ENCODE measurements around the gene LRRC36. TPM values are rescaled to one million over a fixed set of nuclear protein-coding genes. Genes with fewer than 3 reads are reported as not detected.

Gene LRRC36
- total RNA-seq, 2 donors from 2014 or later = 1.6 to 7.0 TPM

DNA sequence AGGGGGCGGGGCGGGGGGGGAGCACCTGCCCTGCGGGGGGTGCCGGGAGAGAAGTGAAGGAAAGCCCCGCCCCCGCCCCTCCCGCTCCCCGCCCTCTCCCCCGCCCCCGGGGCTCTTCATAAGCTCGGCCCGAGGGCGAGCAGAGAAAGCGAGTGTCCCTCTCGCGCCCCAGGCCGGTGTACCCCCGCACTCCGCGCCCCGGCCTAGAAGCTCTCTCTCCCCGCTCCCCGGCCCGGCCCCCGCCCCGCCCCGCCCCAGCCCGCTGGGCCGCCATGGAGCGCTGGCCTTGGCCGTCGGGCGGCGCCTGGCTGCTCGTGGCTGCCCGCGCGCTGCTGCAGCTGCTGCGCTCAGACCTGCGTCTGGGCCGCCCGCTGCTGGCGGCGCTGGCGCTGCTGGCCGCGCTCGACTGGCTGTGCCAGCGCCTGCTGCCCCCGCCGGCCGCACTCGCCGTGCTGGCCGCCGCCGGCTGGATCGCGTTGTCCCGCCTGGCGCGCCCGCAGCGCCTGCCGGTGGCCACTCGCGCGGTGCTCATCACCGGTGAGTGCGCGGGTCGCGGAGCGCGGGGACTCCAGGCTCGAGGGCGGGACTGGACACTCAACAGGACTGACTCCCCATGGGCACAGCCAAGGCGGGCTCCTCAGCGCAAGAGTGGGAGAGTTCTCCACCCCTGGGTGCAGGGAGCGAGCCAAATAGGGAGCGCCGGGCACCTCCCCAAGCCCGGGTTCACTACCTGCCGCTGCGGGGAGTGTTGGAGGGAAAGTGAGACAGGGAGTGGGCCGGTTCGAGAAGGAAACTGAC, 104.6 kb downstream of the LRRC36 start, which contains the start of gene HSD11B2:
TSS of gene HSD11B2 (plus strand) at position 145 of the 798 bp plus-strand sequence. CDS start at position 273, 128 bp downstream.
- ATAC-seq (peak; percentile 82), DNase-seq (peak; percentile 75 to 83 (median 81))
- intact Hi-C loops (cut with DNase I) = no loop called here
- TF ChIP-seq POLR2A (IDR thresholded peaks at IDR 0.05) = peak; percentile 9 to 30 (median 19)
- TF ChIP-seq, protein P1, sequence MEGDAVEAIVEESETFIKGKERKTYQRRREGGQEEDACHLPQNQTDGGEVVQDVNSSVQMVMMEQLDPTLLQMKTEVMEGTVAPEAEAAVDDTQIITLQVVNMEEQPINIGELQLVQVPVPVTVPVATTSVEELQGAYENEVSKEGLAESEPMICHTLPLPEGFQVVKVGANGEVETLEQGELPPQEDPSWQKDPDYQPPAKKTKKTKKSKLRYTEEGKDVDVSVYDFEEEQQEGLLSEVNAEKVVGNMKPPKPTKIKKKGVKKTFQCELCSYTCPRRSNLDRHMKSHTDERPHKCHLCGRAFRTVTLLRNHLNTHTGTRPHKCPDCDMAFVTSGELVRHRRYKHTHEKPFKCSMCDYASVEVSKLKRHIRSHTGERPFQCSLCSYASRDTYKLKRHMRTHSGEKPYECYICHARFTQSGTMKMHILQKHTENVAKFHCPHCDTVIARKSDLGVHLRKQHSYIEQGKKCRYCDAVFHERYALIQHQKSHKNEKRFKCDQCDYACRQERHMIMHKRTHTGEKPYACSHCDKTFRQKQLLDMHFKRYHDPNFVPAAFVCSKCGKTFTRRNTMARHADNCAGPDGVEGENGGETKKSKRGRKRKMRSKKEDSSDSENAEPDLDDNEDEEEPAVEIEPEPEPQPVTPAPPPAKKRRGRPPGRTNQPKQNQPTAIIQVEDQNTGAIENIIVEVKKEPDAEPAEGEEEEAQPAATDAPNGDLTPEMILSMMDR (IDR thresholded peaks at IDR 0.05) = peak in 4 of 7 experiments; percentile 16 to 58 (median 34)
- no peaks in the 10 kb centered on the region for H3K27me3 ChIP-seq
- H3K27ac ChIP-seq = peak within 1 kb of the TSS; percentile 68 to 90 (median 88)
- 0 to 1% methylated on average over 1 to 84 of the region's 87 CpGs for WGBS, 2 donors
- H3K4me1 ChIP-seq = peaks cover 35% of the 10 kb centered on the region
- no peaks in the 10 kb centered on the region for H3K36me3 ChIP-seq (replicated peaks in 1 of 2; ENCODE audit: insufficient read depth in 1 of 2, low read depth in 2 of 2)
- no peaks in the 10 kb centered on the region for H3K9me3 ChIP-seq
- H3K4me3 ChIP-seq = peak within 1 kb of the TSS; percentile 1 to 11

DNA sequence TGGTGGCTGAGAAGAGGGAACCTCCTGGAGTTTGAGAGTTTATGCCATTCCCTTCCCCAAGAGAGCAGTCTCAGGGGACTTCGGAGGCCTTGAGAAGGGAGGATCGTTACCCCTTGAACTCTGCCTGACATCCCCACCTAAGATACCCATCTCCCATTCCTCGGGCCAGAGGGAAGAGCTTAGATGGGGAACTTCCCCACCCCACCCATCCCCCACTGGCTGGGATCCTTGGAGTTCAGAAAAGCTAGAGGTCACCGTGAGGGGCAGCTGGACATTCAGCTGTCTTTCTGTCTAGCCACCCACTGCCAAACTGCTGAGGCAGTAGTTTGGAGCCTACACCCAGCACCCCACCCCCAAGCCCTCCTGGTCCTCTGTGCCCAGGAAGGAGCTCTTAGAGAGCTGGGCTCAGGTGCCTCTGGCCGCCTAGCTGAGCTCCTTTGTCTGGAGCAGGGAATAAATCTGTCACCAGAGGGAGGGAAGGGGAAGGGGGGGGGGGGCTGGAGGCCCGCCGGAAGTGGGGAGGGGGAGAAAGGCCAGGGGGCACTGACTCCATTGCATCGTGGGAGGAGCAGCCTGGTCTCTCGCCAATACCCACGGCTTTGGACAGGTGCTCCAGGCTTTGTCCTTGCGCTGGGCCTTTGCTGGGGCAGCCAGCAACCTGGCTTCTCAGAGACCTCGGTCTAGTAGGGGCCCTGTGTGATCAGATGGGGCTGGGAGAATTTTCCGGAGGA, 105.3 kb downstream of the LRRC36 start:
- no peak for ATAC-seq
- WGBS, 2 donors = 38 to 41% methylated on average over 10 to 11 of the region's 13 CpGs
- peaks cover 35% of the 10 kb centered on the region for H3K4me1 ChIP-seq
- H3K4me3 ChIP-seq = peak overlapping the region in 1 of 2 donors; percentile 11
- TF ChIP-seq, protein P1 (IDR thresholded peaks at IDR 0.05) = no peak
- no peak for TF ChIP-seq POLR2A (IDR thresholded peaks at IDR 0.05)
- no peaks in the 10 kb centered on the region for H3K9me3 ChIP-seq
- H3K27ac ChIP-seq = peak overlapping the region; percentile 68 to 90 (median 88)
- intact Hi-C loops (cut with DNase I) = no loop called here
- DNase-seq = no peak
- no peaks in the 10 kb centered on the region for H3K27me3 ChIP-seq
- H3K36me3 ChIP-seq (replicated peaks in 1 of 2; ENCODE audit: insufficient read depth in 1 of 2, low read depth in 2 of 2) = peaks cover 0 to under 1% of the 10 kb centered on the region in 2 donors

DNA sequence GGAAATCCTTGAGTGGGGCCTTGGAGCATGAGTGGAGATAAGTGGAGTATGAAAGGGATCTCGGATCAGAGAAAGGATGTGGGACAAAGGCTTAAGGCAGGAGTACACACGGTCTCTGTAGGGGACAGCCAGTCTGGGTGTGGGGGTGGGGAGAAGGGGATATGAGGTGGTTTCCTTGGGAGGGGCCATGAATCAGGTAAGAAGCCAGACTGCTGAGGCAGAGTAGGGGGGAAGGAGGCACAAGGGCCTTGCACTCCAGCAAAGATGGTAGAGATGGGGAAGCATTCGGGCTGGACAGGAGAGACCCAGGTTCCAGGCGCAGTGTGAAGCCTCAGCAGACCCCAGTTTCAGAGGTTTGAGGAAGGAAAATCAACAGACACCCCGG, 105.9 kb downstream of the LRRC36 start:
- TF ChIP-seq, protein P1 (IDR thresholded peaks at IDR 0.05) = no peak
- TF ChIP-seq POLR2A (IDR thresholded peaks at IDR 0.05) = no peak
- Histone ChIP-seq H3K9me3 (no peaks in the 10 kb centered on the region), H3K27ac (no peak overlapping the region), H3K27me3 (no peaks in the 10 kb centered on the region), H3K36me3 (replicated peaks in 1 of 2; ENCODE audit: insufficient read depth in 1 of 2, low read depth in 2 of 2) (peaks cover 0 to 4% of the 10 kb centered on the region in 2 donors), H3K4me1 (peaks cover 35% of the 10 kb centered on the region), H3K4me3 (no peak overlapping the region)
- WGBS, 2 donors = 66 to 84% methylated on average over 4 to 5 of the region's 5 CpGs
- ATAC-seq (no peak), DNase-seq (no peak)
- intact Hi-C loops (cut with DNase I) = no loop called here

DNA sequence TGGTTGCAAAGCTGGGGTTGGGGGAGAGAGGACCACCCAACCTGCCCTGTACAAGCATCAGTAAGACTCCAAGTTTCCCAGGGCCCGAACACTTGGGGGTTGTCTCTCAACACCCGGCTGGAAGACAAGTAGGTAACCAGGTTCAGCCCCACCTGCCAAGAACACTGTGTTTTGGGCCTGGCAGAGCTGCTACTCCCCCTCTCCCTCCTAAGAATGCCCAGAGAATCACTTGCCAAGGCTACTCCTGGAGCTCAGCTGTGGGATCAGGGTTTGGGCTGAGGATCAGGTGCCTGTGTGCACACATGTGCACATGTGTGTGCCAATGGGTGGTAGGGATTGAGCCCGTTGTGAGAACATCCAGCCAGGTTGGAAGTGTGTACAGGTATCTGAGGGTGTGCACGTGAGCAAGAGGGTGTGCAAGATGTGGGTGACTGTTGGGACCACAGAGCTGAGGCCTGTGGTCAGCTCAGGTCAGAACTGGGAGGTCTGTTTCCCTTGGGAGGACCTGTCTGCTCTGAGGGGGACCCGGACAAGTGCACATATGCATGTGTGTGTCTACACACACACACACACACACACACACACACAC, 106.6 kb downstream of the LRRC36 start:
- no peak overlapping the region for H3K27ac ChIP-seq
- no peaks in the 10 kb centered on the region for H3K27me3 ChIP-seq
- H3K36me3 ChIP-seq (replicated peaks in 1 of 2; ENCODE audit: insufficient read depth in 1 of 2, low read depth in 2 of 2) = peaks cover 4 to 5% of the 10 kb centered on the region in 2 donors
- no peaks in the 10 kb centered on the region for H3K9me3 ChIP-seq
- TF ChIP-seq, protein P1 (IDR thresholded peaks at IDR 0.05) = no peak
- no peak for TF ChIP-seq POLR2A (IDR thresholded peaks at IDR 0.05)
- no peak for DNase-seq
- no peak overlapping the region for H3K4me3 ChIP-seq
- WGBS, 2 donors = 17 to 80% methylated on average over 1 to 5 of the region's 5 CpGs
- ATAC-seq = no peak
- H3K4me1 ChIP-seq = peaks cover 29% of the 10 kb centered on the region
- intact Hi-C loops (cut with DNase I) = no loop called here

Small RNA genes within 50 kb of the gene (small RNA-seq; reads per million reads assigned to genes)
- not detected for gene RNU1-123P

Other genes starting within 250 kb of the LRRC36 start
- 10 to 100 TPM in 1 of 2 donors, 1 to 10 TPM in 1; 7.8 to 18.5 TPM for gene PHAF1, start 216.9 kb upstream of the LRRC36 start, total RNA-seq
- gene B3GNT9, start 175.8 kb upstream of the LRRC36 start, total RNA-seq = 1 to 10 TPM; 8.3 to 9.9 TPM
- 10 to 100 TPM; 25.7 to 25.9 TPM for gene TRADD, start 166.9 kb upstream of the LRRC36 start, total RNA-seq
- gene FBXL8, start 166.9 kb upstream of the LRRC36 start, total RNA-seq = 100 to 1,000 TPM in 1 of 2 donors, 10 to 100 TPM in 1; 73.9 to 104 TPM
- 100 to 1,000 TPM in 1 of 2 donors, 10 to 100 TPM in 1; 76.8 to 352 TPM for gene HSF4, start 162.1 kb upstream of the LRRC36 start, total RNA-seq
- 10 to 100 TPM; 51.1 to 78.8 TPM for gene NOL3, start 156.3 kb upstream of the LRRC36 start, total RNA-seq
- 10 to 100 TPM; 11.9 to 31.6 TPM for gene MATCAP1, start 142.9 kb upstream of the LRRC36 start, total RNA-seq
- gene EXOC3L1, start 136.7 kb upstream of the LRRC36 start, total RNA-seq = 1 to 10 TPM; 1.8 to 2.0 TPM
- gene E2F4, start 134.7 kb upstream of the LRRC36 start, total RNA-seq = 10 to 100 TPM; 51.9 to 88.7 TPM
- gene ELMO3, start 127.7 kb upstream of the LRRC36 start, total RNA-seq = 10 to 100 TPM; 24.1 to 40.5 TPM
- gene TMEM208, start 99.7 kb upstream of the LRRC36 start, total RNA-seq = 10 to 100 TPM; 35.8 to 48.1 TPM
- gene FHOD1, start 79.3 kb upstream of the LRRC36 start, total RNA-seq = 10 to 100 TPM; 12.2 to 26.4 TPM
- gene SLC9A5, start 77.8 kb upstream of the LRRC36 start, total RNA-seq = under 1 TPM; 0.26 to 0.33 TPM
- gene PLEKHG4, start 47.3 kb upstream of the LRRC36 start, total RNA-seq = 10 to 100 TPM; 21.8 to 29.6 TPM
- gene KCTD19, start 74 bp upstream of the LRRC36 start, total RNA-seq = under 1 TPM in 1 of 2 donors, not detected in 1; under 0.01 TPM
- gene TPPP3, start 66.7 kb downstream of the LRRC36 start, total RNA-seq = 10 to 100 TPM; 11.2 to 30.0 TPM
- 10 to 100 TPM; 13.0 to 57.0 TPM for gene ZDHHC1, start 89.7 kb downstream of the LRRC36 start, total RNA-seq
- gene HSD11B2, start 104.3 kb downstream of the LRRC36 start, total RNA-seq = 10 to 100 TPM in 1 of 2 donors, 1 to 10 TPM in 1; 5.4 to 13.8 TPM
- gene ATP6V0D1, start 154.3 kb downstream of the LRRC36 start, total RNA-seq = 100 to 1,000 TPM in 1 of 2 donors, 10 to 100 TPM in 1; 53.7 to 102 TPM
- gene AGRP, start 156.7 kb downstream of the LRRC36 start, total RNA-seq = not detected
- gene RIPOR1, start 202.0 kb downstream of the LRRC36 start, total RNA-seq = 10 to 100 TPM; 37.9 to 62.6 TPM
- gene CTCF, start 235.7 kb downstream of the LRRC36 start, total RNA-seq = 10 to 100 TPM; 24.4 to 33.0 TPM